Neutrophil (primary cell): ENCODE data around the gene ADRB1.
A peak's percentile ranks its signal among the peaks of the same experiment; 100 is the strongest.

Experiments used
- H3K27ac ChIP-seq: fragments of 200-600 bp; sonication (generic); 2 replicates; pipeline ENCODE4 v1.5.1; 2016; ENCODE audit warnings: mild to moderate bottlenecking, moderate library complexity
- H3K27me3 ChIP-seq: fragments of 200-600 bp; sonication (generic); 2 replicates; pipeline ENCODE4 v1.6.0; 2016; ENCODE audit warnings: mild to moderate bottlenecking
- H3K36me3 ChIP-seq: fragments of 200-600 bp; sonication (generic); 2 replicates; pipeline ENCODE4 v1.5.1; 2017
- H3K4me1 ChIP-seq, 2 experiments: fragments of 200-600 bp in 1 of 2; sonication (generic) in 1 of 2; 1 replicate in 1 of 2; 2 replicates in 1 of 2; pipeline versions ENCODE4 v1.5.1 to v1.6.1; 2013 to 2016; ENCODE audit warnings: low read depth in 1 of 2, low read length in 1 of 2, mild to moderate bottlenecking in 1 of 2, moderate library complexity in 1 of 2; ENCODE audit not compliant: control insufficient read depth in 1 of 2, insufficient read depth in 1 of 2
- H3K4me3 ChIP-seq, 2 experiments: fragments of 200-600 bp in 1 of 2; sonication (generic) in 1 of 2; 1 replicate in 1 of 2; 2 replicates in 1 of 2; pipeline ENCODE4 v1.5.1; 2013 to 2016; ENCODE audit warnings: low read depth in 1 of 2, low read length in 1 of 2, mild to moderate bottlenecking in 1 of 2, moderate library complexity in 1 of 2
- H3K9me3 ChIP-seq: fragments of 200-600 bp; sonication (generic); 2 replicates; pipeline ENCODE4 v1.5.1; 2016
- CTCF ChIP-seq: fragments of 200-600 bp; sonication (generic); IDR thresholded peaks from 2 replicates; pipeline ENCODE4 v1.5.1; 2016; ENCODE audit warnings: antibody characterized with exemption

ADRB1 gene

GRCh38 chr10:114043532-114044246 is at the start of gene ADRB1:
Gene ADRB1 (plus strand): TSS chr10:114043866. CDS start chr10:114044133, 267 bp downstream.
- H3K4me3 ChIP-seq: peak within 1 kb of the TSS; percentile 15 to 49
- peaks cover 100% of the 10 kb centered on the region for H3K27me3 ChIP-seq
- H3K4me1 ChIP-seq: peaks cover 22 to 27% of the 10 kb centered on the region in 2 experiments
- H3K36me3 ChIP-seq: no peaks in the 10 kb centered on the region
- no peaks in the 10 kb centered on the region for H3K9me3 ChIP-seq
- no peak for TF ChIP-seq CTCF
- no peak within 1 kb of the TSS for H3K27ac ChIP-seq

- Histone ChIP-seq H3K27me3 (peaks cover 26% of the 10 kb centered on the region), H3K27ac (no peak overlapping the region), H3K9me3 (no peaks in the 10 kb centered on the region), H3K4me3 (no peak overlapping the region), H3K4me1 (peaks cover 18 to 24% of the 10 kb centered on the region in 2 experiments), H3K36me3 (no peaks in the 10 kb centered on the region)
- no peak for TF ChIP-seq CTCF
Measured at GRCh38 chr10:113995201-113995600, 48.5 kb upstream of the ADRB1 start.

- Histone ChIP-seq H3K4me3 (no peak overlapping the region), H3K9me3 (no peaks in the 10 kb centered on the region), H3K27ac (no peak overlapping the region), H3K36me3 (no peaks in the 10 kb centered on the region), H3K4me1 (peaks cover 18 to 24% of the 10 kb centered on the region in 2 experiments), H3K27me3 (peaks cover 26% of the 10 kb centered on the region)
- no peak for TF ChIP-seq CTCF
Measured at GRCh38 chr10:113997428-113997827, 46.2 kb upstream of the ADRB1 start.

GRCh38 chr10:113999531-113999930 is 44.1 kb upstream of the ADRB1 start:
- H3K36me3 ChIP-seq: no peaks in the 10 kb centered on the region
- peaks cover 10% of the 10 kb centered on the region for H3K27me3 ChIP-seq
- no peak overlapping the region for H3K4me3 ChIP-seq
- peaks cover 13 to 18% of the 10 kb centered on the region in 2 experiments for H3K4me1 ChIP-seq
- no peak for TF ChIP-seq CTCF
- no peaks in the 10 kb centered on the region for H3K9me3 ChIP-seq
- H3K27ac ChIP-seq: no peak overlapping the region

- H3K4me1 ChIP-seq: peaks cover 13 to 18% of the 10 kb centered on the region in 2 experiments
- H3K4me3 ChIP-seq: no peak overlapping the region
- H3K9me3 ChIP-seq: no peaks in the 10 kb centered on the region
- peaks cover 7% of the 10 kb centered on the region for H3K27me3 ChIP-seq
- no peak overlapping the region for H3K27ac ChIP-seq
- H3K36me3 ChIP-seq: no peaks in the 10 kb centered on the region
- no peak for TF ChIP-seq CTCF
Measured at GRCh38 chr10:114000457-114001010, 43.1 kb upstream of the ADRB1 start.
